AG04450 (cell line): ENCODE data around the gene GRK7. TPM values are rescaled to one million over a fixed set of nuclear protein-coding genes. Genes with fewer than 3 reads are reported as not detected.

ENCODE experiments used
- CTCF ChIA-PET: fragments of 300-600, 350-600 bp; formaldehyde crosslinking; extraction: SDS; loops from one replicate; lab custom pipeline; 2022; ENCODE audit warnings: antibody characterized with exemption, inconsistent platforms; lab: Charles Lee
- POLR2A ChIA-PET: fragments of 350-600 bp; formaldehyde crosslinking; extraction: SDS; loops from one replicate; lab custom pipeline; 2021; ENCODE audit warnings: antibody characterized with exemption, inconsistent platforms; lab: Yijun Ruan, JAX
- DNase-seq: peaks from one replicate; pipeline ENCODE4 v3.0.0-alpha.2; 2011; ENCODE audit warnings: low read depth, low spot score
- H3K27ac ChIP-seq: one replicate; pipeline ENCODE4 v1.5.1; 2012; ENCODE audit warnings: low read depth, low read length, control low read depth
- H3K27me3 ChIP-seq: one replicate; pipeline ENCODE4 v1.6.0; 2012; ENCODE audit warnings: low read length; ENCODE audit not compliant: control insufficient read depth, insufficient read depth
- H3K4me3 ChIP-seq: 2 replicates; pipeline ENCODE4 v1.5.1; 2011; ENCODE audit warnings: mild to moderate bottlenecking, low read depth, low read length, control low read depth
- H3K9me3 ChIP-seq: 2 replicates; pipeline ENCODE4 v1.5.1; 2012; ENCODE audit warnings: low read length; ENCODE audit not compliant: control insufficient read depth, insufficient read depth
- CTCF ChIP-seq: IDR thresholded peaks from 2 replicates; pipeline ENCODE4 v1.5.1; 2011; ENCODE audit warnings: low read depth, low read length, control low read depth, inconsistent platforms
- polyA plus RNA-seq: library from polyadenylated mRNA; depleted of rRNA; stranded (reverse); fragments of >200 nt; gene quantifications from 2 replicates; pipeline ENCODE4 v1.2.3, GENCODE V29; 2011

Gene GRK7
- polyA plus RNA-seq, 1 experiment, result not detected

- ChIA-PET POLR2A (interaction anchor here (0.7 to 1.2 kb wide), 4 partner anchors 13 to 138 kb away, joined by 3 to 6 read pairs (median 4); partner anchors contain the start of gene ATP1B3), CTCF (interaction anchor here (0.6 to 3.9 kb wide), 34 partner anchors 9 to 539 kb away, joined by 3 to 36 read pairs (median 4); no protein-coding TSS in a partner anchor)
- TF ChIP-seq CTCF, result peak; percentile 73
- peak; percentile 87 for DNase-seq
- no peaks in the 10 kb centered on the region for H3K27me3 ChIP-seq
- H3K4me3 ChIP-seq, result peak within 1 kb of the TSS; percentile 94
- peak within 1 kb of the TSS; percentile 71 for H3K27ac ChIP-seq
- H3K9me3 ChIP-seq, result no peaks in the 10 kb centered on the region
These were observed 25.0 kb upstream of the GRK7 start, which contains the start of gene RNF7 for GRCh38 chr3:141738022-141738890. Gene RNF7 (plus strand): TSS chr3:141738298. CDS start chr3:141738342, 44 bp downstream.

- ChIA-PET POLR2A (interaction anchor here (0.7 to 1.2 kb wide), 3 partner anchors 28 to 138 kb away, joined by 3 to 5 read pairs (median 4); partner anchors contain the start of gene ATP1B3), CTCF (interaction anchor here (0.6 to 3.9 kb wide), 35 partner anchors 8 to 538 kb away, joined by 3 to 36 read pairs (median 4); no protein-coding TSS in a partner anchor)
- no peak for TF ChIP-seq CTCF
- Histone ChIP-seq H3K27me3 (no peaks in the 10 kb centered on the region), H3K9me3 (no peaks in the 10 kb centered on the region), H3K27ac (peak overlapping the region; percentile 71), H3K4me3 (peak overlapping the region; percentile 94)
- no peak for DNase-seq
These were observed 24.3 kb upstream of the GRK7 start for GRCh38 chr3:141738891-141739363.

- H3K27ac ChIP-seq, result no peak overlapping the region
- no peak for DNase-seq
- POLR2A ChIA-PET, result no interaction called here
- H3K9me3 ChIP-seq, result no peaks in the 10 kb centered on the region
- peak overlapping the region; percentile 94 for H3K4me3 ChIP-seq
- no peaks in the 10 kb centered on the region for H3K27me3 ChIP-seq
- CTCF ChIA-PET, result interaction anchor here (0.6 to 3.9 kb wide), 6 partner anchors 45 to 173 kb away, joined by 4 to 36 read pairs (median 4); no protein-coding TSS in a partner anchor
- no peak for TF ChIP-seq CTCF
These were observed 23.5 kb upstream of the GRK7 start for GRCh38 chr3:141739731-141740130.

GRCh38 chr3:141740349-141740748 is 22.9 kb upstream of the GRK7 start:
- no peak for TF ChIP-seq CTCF
- Histone ChIP-seq H3K27me3 (no peaks in the 10 kb centered on the region), H3K4me3 (no peak overlapping the region), H3K27ac (no peak overlapping the region), H3K9me3 (no peaks in the 10 kb centered on the region)
- CTCF ChIA-PET, result interaction anchor here (0.6 to 3.9 kb wide), 5 partner anchors 45 to 173 kb away, joined by 4 to 36 read pairs (median 4); no protein-coding TSS in a partner anchor
- POLR2A ChIA-PET, result no interaction called here
- DNase-seq, result no peak
